Measurements from ENCODE around the gene TFDP1.

GRCh38 chr13:113598081-113598410 is 13.5 kb downstream of the TFDP1 start:
- TF ChIP-seq CTCF (IDR thresholded peaks at IDR 0.05; ENCODE audit: insufficient read depth, low read length, poor library complexity, severe bottlenecking) (no peak), EZH2phosphoT487 (conservative IDR thresholded peaks at IDR 0.05; ENCODE audit: low read length) (no peak)
